Heart left ventricle (tissue), 16 donors: ENCODE measurements around the gene DNAJC24. TPM values are rescaled to one million over a fixed set of nuclear protein-coding genes. Genes with fewer than 3 reads are reported as not detected.

Source experiments
- ATAC-seq, 4 donors: fragments of 200-7000 bp; cut with Tn5 transposase; one replicate each; pipeline ENCODE4 v1.9.1; 2020 to 2022; ENCODE audit warnings: moderate library complexity in 4 of 4, mild to moderate bottlenecking in 3 of 4, moderate number of reproducible peaks in 1 of 4
- DNase-seq, 5 donors: peaks; one replicate each; pipeline ENCODE4 v3.0.0-alpha.2; 2020
- H3K27ac ChIP-seq, 12 donors: fragments of 200-600 bp; sonication (generic) in 4 of 12; one replicate each; pipeline versions ENCODE4 v1.5.0 to v1.8.0; 2016 to 2022; ENCODE audit warnings: mild to moderate bottlenecking in 2 of 12
- H3K27me3 ChIP-seq, 9 donors: fragments of 200-600 bp; sonication (generic) in 2 of 9; one replicate each; pipeline versions ENCODE4 v1.5.1 to v1.8.0; 2016 to 2022; ENCODE audit warnings: mild to moderate bottlenecking in 3 of 9
- H3K36me3 ChIP-seq, 9 donors: fragments of 200-600 bp; sonication (generic) in 2 of 9; one replicate each; pipeline versions ENCODE4 v1.5.0 to v1.8.0; 2018 to 2022; ENCODE audit warnings: mild to moderate bottlenecking in 2 of 9
- H3K4me1 ChIP-seq, 12 donors: fragments of 200-600 bp; sonication (generic) in 4 of 12; one replicate each; pipeline versions ENCODE4 v1.5.0 to v1.8.0; 2016 to 2022; ENCODE audit warnings: mild to moderate bottlenecking in 3 of 12
- H3K4me3 ChIP-seq, 12 donors: fragments of 200-600 bp; sonication (generic) in 4 of 12; one replicate each; pipeline versions ENCODE4 v1.5.0 to v1.8.0; 2017 to 2022; ENCODE audit warnings: mild to moderate bottlenecking in 9 of 12, moderate library complexity in 4 of 12
- H3K9me3 ChIP-seq, 12 donors: fragments of 200-600 bp; sonication (generic) in 4 of 12; one replicate each; pipeline versions ENCODE4 v1.5.0 to v1.8.0; 2016 to 2022; ENCODE audit warnings: mild to moderate bottlenecking in 1 of 12
- POLR2A ChIP-seq, 2 donors: fragments of 450-650 bp; IDR thresholded peaks; one replicate each; pipeline ENCODE4 v1.6.1; 2017; ENCODE audit warnings: antibody characterized with exemption in 2 of 2, mild to moderate bottlenecking in 2 of 2, moderate library complexity in 2 of 2
- WGBS, 4 donors: extraction: QIAGEN DNeasy Blood & Tissue Kit in 2 of 4; methylation state at CpG; one replicate each; pipeline versions ENCODE4 v1.1.5 to v1.1.7; 2013 to 2018; 5-methylcytosine and 5-hydroxymethylcytosine counted together
- intact Hi-C, 10 donors: fragments of 100-400 bp; cut with DNase I; formaldehyde crosslinking; loops; one replicate each; pipeline versions ENCODE4 v1.11.1 to v1.14.2; 2022
- polyA plus RNA-seq, 2 donors: library from polyadenylated mRNA; stranded (reverse); fragments of 200-250 nt; gene quantifications; one replicate each; pipeline ENCODE4 v1.2.3, GENCODE V29; 2013
- total RNA-seq, 9 donors: library from RNA; depleted of rRNA in 2 of 9; stranded (reverse); fragments of >200 nt in 2 of 9; fragmentation: NEBNext Ultra II Directional in 3 of 9; extraction: Animal tissue kit (Norgen Biotek cat#: 25700) in 3 of 9; gene quantifications; one replicate each; pipeline versions ENCODE4 v1.1.0 to v1.2.4, GENCODE V29; 2016 to 2023
- TF ChIP-seq, protein P1 (sequence below), 12 donors: fragments of 200-600 bp; sonication (generic) in 4 of 12; IDR thresholded peaks; one replicate each; pipeline versions ENCODE4 v1.5.0 to v1.8.0; 2018 to 2022; ENCODE audit warnings: antibody characterized with exemption in 12 of 12, mild to moderate bottlenecking in 5 of 12
- donor health status: ischemic (EF 13 %, LVEDD 7.1; RV severe dilation, severe dysfunction).
- donor health status: healthy with polysubstance abuse.
- donor health status: DM: no; HTN: yes; CAD: no.
- donor health status: DM: no; HTN: no; CAD: no.
- donor health status: ischemic (EF 25% LVEDD 6.9; RV normal size, moderate dysfunction).
- donor health status: ischemic (EF 25% LVEDD 5.7; RV mildly dilated, moderate dysfunction).
- donor health status: healthy.
- donor health status: DM: yes; HTN: yes; CAD: no.
- donor health status: ischemic (EF 35%, LVEDD 5.7; RV mildly dilated, moderate dysfunction).
- donor health status: nonischemic (EF 11% LVEDD 7.7; RV severe dilation, severe dysfunction).
- donor health status: DM: yes; HTN: yes; CAD: no.
- donor health status: PGD.
- donor health status: ischemic (EF 29% LVEDD 5.4; RV normal size, mild dysfunction).
- donor health status: nonischemic (EF 23%, LVEDD 6.1; RV moderate dilation, normal function).

DNAJC24 gene
- total and polyA plus RNA-seq, 11 donors: 4.5 to 18.0 (median 14.8) TPM

GRCh38 chr11:31455177-31455576, 85.5 kb downstream of the DNAJC24 start:
- DNase-seq (no peak), ATAC-seq (no peak)
- 95 to 98% (median 96%) methylated on average over 3 of the region's 3 CpGs for whole genome bisulfite sequencing, 4 donors
- intact Hi-C loops: no loop called here
- H3K36me3 ChIP-seq: peaks cover 0 to 26% (median 5%) of the 10 kb centered on the region in 9 donors
- H3K4me3 ChIP-seq: no peak overlapping the region
- no peaks in the 10 kb centered on the region for H3K9me3 ChIP-seq
- H3K27me3 ChIP-seq: no peaks in the 10 kb centered on the region
- no peaks in the 10 kb centered on the region for H3K4me1 ChIP-seq
- H3K27ac ChIP-seq: no peak overlapping the region
- TF ChIP-seq, protein P1, sequence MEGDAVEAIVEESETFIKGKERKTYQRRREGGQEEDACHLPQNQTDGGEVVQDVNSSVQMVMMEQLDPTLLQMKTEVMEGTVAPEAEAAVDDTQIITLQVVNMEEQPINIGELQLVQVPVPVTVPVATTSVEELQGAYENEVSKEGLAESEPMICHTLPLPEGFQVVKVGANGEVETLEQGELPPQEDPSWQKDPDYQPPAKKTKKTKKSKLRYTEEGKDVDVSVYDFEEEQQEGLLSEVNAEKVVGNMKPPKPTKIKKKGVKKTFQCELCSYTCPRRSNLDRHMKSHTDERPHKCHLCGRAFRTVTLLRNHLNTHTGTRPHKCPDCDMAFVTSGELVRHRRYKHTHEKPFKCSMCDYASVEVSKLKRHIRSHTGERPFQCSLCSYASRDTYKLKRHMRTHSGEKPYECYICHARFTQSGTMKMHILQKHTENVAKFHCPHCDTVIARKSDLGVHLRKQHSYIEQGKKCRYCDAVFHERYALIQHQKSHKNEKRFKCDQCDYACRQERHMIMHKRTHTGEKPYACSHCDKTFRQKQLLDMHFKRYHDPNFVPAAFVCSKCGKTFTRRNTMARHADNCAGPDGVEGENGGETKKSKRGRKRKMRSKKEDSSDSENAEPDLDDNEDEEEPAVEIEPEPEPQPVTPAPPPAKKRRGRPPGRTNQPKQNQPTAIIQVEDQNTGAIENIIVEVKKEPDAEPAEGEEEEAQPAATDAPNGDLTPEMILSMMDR (IDR thresholded peaks at IDR 0.05): no peak
- no peak for TF ChIP-seq POLR2A (IDR thresholded peaks at IDR 0.05)

GRCh38 chr11:31464436-31464835, 94.8 kb downstream of the DNAJC24 start:
- H3K4me3 ChIP-seq: no peak overlapping the region
- H3K4me1 ChIP-seq: no peaks in the 10 kb centered on the region
- WGBS, 4 donors: 96 to 98% (median 98%) methylated on average over 3 of the region's 3 CpGs
- peaks cover 0 to 10% (median 0%) of the 10 kb centered on the region in 9 donors for H3K36me3 ChIP-seq
- peaks cover 0 to 43% (median 11%) of the 10 kb centered on the region in 12 donors for H3K9me3 ChIP-seq
- no peak for DNase-seq
- no peak overlapping the region for H3K27ac ChIP-seq
- H3K27me3 ChIP-seq: no peaks in the 10 kb centered on the region
- no peak for TF ChIP-seq POLR2A (IDR thresholded peaks at IDR 0.05)
- TF ChIP-seq, protein P1 (IDR thresholded peaks at IDR 0.05): no peak
- no peak for ATAC-seq
- intact Hi-C loops: no loop called here

DNA sequence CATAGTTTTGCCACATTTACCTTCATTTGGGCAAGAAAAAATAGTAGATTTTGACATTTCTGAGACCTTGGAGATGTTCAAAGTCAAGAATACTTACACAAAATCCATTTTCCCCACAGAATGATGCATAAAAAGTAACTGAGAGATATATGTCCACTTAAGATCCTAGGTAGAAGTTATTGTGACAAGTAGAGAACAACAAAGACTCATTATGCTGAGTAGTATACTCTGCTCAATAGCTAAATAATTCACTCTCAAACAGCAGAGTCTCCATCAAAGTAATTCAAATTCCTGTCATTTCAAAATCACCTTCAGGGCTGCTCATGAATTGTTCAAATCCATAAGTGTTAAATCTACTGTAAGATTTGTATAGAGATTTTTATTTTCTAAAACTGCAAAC, 104.4 kb downstream of the DNAJC24 start:
- no peak for ATAC-seq
- intact Hi-C loops: no loop called here
- no peaks in the 10 kb centered on the region for H3K9me3 ChIP-seq
- H3K27me3 ChIP-seq: no peaks in the 10 kb centered on the region
- H3K4me1 ChIP-seq: no peaks in the 10 kb centered on the region
- H3K27ac ChIP-seq: no peak overlapping the region
- H3K4me3 ChIP-seq: no peak overlapping the region
- no peak for TF ChIP-seq POLR2A (IDR thresholded peaks at IDR 0.05)
- TF ChIP-seq, protein P1 (IDR thresholded peaks at IDR 0.05): no peak
- no peak for DNase-seq
- no peaks in the 10 kb centered on the region for H3K36me3 ChIP-seq

DNA sequence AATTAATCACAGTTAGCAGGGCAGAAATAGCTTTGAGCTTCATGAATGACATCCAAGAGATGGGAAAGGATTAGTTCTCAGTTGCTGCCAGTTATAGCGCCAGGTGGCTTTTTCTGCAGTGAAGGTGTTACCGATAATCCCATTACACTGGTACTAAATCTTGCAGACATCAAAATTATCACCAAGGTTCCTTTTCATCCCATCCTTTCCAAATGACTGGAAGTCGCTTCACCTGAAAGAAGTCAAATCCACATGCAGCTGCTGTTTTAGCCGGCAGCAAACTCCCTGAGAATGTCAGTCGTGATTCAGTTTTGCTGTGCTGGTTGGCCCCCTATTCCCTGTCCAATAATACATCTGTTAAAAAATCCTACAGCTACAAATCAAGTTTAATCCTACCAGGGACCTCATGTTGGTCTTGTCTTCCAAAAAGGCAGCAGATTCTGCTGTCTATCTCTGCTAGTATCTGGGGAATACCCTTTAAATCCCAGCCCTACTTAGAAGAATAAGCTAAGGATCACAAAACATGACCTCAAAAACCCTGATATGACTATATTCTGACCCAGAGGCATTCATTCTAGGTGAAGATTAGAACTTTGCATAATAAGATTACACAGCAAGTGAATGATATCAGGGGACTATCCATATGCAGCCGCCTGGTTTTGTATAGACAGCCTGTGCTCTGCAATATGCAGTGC, 108.0 kb downstream of the DNAJC24 start:
- 82 to 86% (median 84%) methylated on average over 6 of the region's 6 CpGs for WGBS, 4 donors
- Histone ChIP-seq H3K9me3 (no peaks in the 10 kb centered on the region), H3K4me3 (no peak overlapping the region), H3K27ac (no peak overlapping the region), H3K27me3 (no peaks in the 10 kb centered on the region), H3K36me3 (no peaks in the 10 kb centered on the region), H3K4me1 (no peaks in the 10 kb centered on the region)
- TF ChIP-seq, protein P1 (IDR thresholded peaks at IDR 0.05): no peak
- no peak for TF ChIP-seq POLR2A (IDR thresholded peaks at IDR 0.05)
- no peak for DNase-seq
- no peak for ATAC-seq
- intact Hi-C loops: no loop called here
